NCI-H774 (cell line): Measurements from ENCODE around the gene TBL1X.
"Not testable (repeated sequence)": the region's sequence is repeated elsewhere in the genome, so short reads cannot be mapped to it uniquely, and the experiment has no call there.

Experiments used
- DNase-seq: peaks from one replicate; lab custom pipeline; 2025; lab: John Stamatoyannopoulos, UW

TBL1X gene

DNA sequence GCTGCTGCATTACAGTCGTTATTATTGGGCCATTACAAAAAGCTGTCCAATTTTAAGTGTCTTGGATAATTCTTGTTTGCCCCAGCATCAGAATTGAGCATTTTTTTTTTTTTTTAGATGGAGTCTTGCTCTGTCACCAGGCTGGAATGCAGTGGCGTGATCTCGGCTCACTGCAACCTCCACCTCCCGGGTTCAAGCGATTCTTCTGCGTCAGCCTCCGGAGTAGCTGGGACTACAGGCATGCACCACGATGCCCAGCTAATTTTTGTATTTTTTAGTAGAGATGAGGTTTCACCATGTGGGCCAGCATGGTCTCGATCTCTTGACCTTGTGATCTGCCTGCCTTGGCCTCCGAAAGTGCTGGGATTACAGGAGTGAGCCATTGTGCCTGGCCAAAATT is 71.3 kb downstream of the TBL1X start:
- not testable (repeated sequence) for DNase-seq

DNA sequence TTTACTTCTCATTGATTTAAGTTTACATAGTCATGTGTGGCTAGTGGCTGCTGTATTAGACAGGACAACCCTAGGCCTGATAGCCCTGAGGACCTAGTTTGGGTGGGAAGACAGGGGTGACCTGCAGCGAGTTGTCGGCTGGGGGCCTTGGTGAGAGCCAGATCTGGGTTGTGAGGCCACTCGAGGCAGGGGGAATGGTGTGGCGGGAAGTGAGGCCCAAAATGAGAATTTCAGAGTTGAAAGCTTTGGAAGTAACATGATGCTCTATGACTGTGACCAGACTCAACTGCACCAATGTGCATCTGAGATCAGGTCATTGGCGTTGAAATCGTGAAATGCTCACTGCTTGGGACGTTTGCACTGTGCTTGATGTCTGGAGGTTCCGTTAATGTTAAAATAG is 72.9 kb downstream of the TBL1X start:
- no peak for DNase-seq

GRCh38 chrX:9538544-9539045 is 73.7 kb downstream of the TBL1X start:
- DNase-seq, result peak; percentile 61

DNA sequence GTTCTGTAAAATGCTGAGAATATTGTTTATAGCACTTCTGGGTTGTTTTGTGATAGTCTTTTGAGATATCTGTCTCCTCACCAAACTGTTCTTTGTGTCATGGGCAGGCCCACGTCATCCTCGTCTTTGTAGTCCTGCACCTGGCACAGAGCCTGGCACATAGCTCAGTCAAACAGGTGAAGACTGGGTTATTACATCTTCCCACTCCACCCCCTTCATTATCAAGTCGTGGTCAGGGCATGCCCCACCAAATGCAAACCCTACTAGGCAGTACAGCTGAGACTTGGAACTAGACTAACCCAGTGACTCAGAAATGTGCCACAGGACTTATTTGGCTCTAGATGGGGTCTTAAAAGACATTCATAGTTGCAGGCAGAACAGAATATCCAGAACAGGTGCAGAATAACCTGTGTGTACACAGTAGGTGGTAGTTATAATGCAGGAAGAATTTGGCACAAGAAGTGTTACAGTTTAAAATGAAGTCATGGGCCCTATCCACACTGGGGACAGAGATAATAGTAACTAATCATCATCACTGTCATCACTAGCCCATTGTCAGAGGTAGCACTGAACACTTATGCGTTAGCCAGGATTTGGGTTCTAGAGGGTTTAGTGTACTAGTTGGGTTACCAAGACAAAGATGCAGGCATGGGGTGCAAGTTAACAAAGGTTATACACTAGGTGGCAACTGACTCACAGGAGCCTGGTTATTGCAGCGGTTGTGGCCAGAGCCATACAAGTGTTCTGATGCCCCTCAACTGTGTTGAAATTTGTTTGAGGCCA is 74.9 kb downstream of the TBL1X start:
- peak; percentile 42 for DNase-seq

- no peak for DNase-seq
Observed at GRCh38 chrX:9542106-9542760, 77.4 kb downstream of the TBL1X start.

GRCh38 chrX:9542761-9543111 is 77.9 kb downstream of the TBL1X start:
- DNase-seq, result no peak

GRCh38 chrX:9555354-9555753 is 90.5 kb downstream of the TBL1X start:
- no peak for DNase-seq

DNA sequence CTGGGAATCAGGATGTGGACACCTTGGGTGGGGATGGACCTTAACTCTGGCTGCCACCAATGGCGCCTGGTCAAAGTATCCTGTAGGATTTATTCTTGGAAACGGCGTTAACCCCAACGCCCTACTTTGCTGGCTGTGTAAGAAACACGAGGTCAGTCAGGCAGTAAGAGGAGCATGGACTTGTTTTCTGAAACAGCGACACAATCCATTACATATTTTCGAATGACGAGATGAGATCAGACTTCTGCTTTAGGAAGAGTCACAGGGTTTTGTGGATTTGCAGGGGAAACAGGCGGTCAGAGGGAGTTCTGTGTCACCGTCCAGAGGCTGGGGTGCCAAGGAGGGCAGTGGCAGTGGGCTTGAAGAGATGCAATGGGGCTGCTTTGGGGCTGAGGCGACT is 92.2 kb downstream of the TBL1X start:
- DNase-seq, result no peak

DNA sequence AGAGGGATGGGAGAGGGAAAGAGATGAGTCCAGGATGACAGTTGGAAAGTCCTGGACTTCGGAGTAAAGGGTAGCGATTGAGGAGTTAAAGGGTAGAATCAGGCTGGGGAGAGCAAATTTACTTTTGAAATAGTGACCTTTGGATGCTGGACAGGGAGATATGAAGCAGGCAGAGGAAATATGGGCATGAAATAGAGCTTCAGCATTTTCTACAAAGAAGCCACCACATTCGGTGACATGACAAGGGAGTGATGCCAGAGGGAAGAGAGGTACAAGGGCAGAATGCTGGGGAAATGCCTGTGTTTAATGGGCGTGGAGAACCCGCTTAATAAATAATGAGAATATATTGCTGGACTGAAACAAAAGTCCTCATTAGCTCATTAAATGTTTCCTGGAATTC is 92.7 kb downstream of the TBL1X start:
- no peak for DNase-seq

GRCh38 chrX:9558615-9559014 is 93.8 kb downstream of the TBL1X start:
- DNase-seq, result no peak

DNA sequence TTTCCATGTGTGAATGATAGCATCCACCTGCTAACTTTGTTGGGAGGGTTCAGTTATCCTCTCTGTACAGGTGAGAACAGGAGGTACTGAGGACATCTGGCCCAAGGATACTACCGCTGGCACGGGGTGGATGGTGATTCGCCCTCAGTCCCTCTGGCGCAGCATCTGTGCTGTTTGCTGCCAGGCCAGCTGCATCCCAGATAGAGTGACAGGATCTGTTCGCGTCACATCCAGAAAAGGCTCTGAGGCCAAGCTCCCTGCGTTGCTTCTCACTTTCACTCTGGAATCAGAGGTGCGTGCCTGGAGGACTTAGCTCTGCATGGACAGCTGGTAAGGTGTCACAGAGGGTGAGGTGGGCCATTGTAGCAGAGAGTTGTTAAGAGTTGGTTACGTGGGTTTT is 95.4 kb downstream of the TBL1X start:
- DNase-seq, result no peak

DNA sequence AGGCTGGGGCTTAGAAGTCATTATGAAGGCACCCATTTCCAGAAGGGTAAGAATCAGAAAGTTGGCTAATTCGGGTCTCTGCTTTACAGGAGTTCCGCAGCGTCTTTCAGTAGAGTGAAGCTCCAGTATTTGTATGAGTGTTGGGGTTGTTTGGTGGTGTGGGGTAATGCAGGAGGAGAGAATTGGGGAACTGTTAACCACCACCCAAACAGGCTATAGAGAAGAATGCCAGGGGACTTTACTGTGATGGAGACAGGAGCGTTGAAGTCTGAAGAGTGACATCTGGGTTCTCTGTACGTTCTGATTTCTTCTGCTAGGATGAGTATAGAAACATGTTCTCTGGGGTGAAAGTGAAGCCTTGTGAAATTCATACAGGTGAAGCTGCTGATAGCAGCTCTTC is 96.3 kb downstream of the TBL1X start:
- DNase-seq, result no peak

DNA sequence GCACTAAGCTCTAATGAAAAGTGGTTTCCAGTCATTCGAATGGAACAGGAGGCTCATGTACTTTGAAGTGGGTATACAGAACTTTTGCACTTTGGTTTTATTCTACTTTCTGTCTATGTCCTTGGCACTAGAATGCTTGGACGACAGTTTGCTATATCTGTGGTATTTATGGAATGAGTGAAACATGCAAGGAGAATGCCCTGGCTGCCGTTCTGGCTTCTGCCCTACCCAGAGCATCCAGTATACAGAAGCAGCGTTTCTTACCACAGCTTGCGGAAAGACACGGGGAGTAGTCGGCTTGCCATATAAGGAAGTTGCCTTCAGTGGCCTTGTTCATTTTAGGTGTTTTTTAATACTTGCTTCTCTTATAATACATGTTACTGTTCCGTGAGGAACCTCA is 98.0 kb downstream of the TBL1X start:
- DNase-seq, result no peak

GRCh38 chrX:9566150-9566621 is 101.3 kb downstream of the TBL1X start:
- DNase-seq, result no peak

GRCh38 chrX:9569876-9570301 is 105.0 kb downstream of the TBL1X start:
- DNase-seq, result no peak

DNA sequence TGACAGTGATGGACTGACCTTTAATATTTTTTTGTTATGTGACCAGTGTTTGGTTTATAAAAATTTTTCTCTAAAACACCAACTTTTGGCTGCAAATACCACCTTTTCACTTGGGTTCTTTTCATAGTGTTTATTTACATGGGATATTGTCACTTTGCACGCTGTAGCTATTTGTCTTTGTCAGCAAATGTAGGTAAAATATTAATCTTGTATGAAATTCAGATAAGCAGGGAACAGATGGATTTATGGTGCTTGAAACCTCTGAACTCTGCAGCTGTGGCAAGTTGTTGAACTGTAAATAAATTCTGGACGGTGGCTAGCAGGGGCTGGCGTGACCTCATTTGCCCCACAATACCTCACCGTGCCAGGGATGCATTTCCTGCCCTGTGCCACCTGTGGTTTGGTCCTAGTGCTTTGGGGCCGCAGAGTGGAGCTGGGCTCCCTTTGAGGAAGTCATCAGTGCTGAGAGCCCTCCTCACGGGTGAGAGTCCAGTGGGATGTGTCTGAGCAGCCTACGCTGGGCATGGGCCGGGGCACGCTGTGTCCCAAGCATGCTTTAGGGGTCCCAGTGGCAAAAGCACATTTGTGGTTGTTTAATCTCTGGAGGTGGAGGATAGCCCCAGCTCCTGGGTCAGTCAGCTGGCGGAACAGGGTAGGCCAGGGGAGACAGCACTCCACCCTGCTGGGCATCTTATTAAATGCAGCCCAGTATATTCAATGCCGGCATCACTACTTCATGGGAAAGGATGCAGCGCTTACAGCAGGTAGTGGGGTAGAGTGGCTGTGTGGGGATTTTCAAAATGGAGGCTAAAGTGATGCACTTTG is 108.6 kb downstream of the TBL1X start:
- DNase-seq, result peak; percentile 24

DNA sequence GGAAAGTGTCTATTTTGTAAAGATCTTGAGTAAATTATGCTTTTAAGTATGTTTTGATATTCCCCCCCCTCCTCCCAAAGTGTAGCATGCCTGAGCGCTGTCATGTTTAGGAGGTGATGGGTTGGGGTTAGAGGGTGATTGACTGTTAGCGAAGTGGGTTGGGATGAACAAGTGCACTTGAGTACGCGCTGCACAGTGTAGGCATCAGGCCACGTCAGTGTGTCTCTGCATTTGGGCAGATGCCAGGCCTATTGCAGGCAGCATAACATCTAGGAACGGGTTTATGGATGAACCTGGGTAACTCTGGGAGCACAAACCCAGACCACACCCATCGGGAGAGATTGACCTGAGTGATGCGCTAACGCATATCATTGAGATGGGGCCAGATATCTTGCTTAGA is 111.2 kb downstream of the TBL1X start:
- no peak for DNase-seq

DNA sequence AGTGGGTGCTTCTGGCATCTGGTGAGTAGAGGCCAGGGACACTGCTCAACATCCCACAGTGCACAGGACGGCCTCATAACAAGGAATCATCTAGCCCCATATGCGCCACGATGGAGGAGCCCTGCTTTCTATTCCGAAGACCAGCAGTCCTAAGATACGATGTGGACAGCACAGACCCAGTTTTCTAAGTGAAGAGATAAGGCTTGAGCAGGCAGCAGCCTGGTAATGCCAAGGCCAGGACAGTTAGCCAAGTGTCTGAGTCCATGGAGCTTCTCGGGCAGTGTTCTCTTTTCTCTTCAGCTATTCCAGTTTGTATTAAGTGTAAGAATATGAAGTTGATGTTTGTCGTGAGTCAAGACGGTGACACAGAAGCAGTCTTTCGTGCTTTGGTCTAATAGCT is 112.7 kb downstream of the TBL1X start:
- no peak for DNase-seq

GRCh38 chrX:9578083-9578779 is 113.4 kb downstream of the TBL1X start:
- DNase-seq, result no peak

- DNase-seq, result no peak
Observed at GRCh38 chrX:9581771-9582385, 117.0 kb downstream of the TBL1X start.

DNA sequence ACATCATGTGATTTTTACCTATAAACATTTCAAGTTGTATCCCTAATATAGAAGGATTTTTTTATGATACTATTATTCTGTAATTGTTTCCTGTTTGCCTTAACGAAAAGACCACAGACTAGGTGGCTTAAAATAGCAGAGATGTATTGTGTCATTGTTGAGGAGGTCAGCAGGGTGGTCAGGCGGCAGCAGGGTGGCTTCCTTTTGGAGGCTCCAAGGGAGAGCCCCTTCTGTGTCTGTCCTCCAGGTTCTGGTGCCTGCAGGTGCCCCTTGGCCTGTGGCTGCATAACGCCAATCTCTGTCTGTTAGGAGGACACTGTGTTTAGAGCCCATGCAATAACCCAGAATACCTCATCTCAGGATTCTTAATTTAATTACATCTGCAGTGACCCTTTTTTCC is 118.1 kb downstream of the TBL1X start:
- no peak for DNase-seq

GRCh38 chrX:9586992-9587392 is 122.1 kb downstream of the TBL1X start:
- DNase-seq, result no peak
